Liver (tissue), 3 donors: Measurements from ENCODE around the gene TTLL5.
A peak's percentile ranks its signal among the peaks of the same experiment; 100 is the strongest.

ENCODE experiments used
- HNF4G ChIP-seq: IDR thresholded peaks from 2 replicates; pipeline ENCODE4 v1.6.1; 2016; ENCODE audit warnings: antibody characterized with exemption
- JUND ChIP-seq, 2 donors: IDR thresholded peaks; 2 replicates each; pipeline ENCODE4 v1.6.1; 2016; ENCODE audit warnings: antibody characterized with exemption in 2 of 2
- RAD21 ChIP-seq, 2 donors: IDR thresholded peaks; 2 replicates each; pipeline ENCODE4 v1.6.1; 2016; ENCODE audit warnings: antibody characterized with exemption in 2 of 2, mild to moderate bottlenecking in 2 of 2
- TAF1 ChIP-seq: conservative IDR thresholded peaks from 2 replicates; pipeline ENCODE4 v1.6.1; 2016; ENCODE audit warnings: antibody characterized with exemption, mild to moderate bottlenecking
- YY1 ChIP-seq: IDR thresholded peaks from 2 replicates; pipeline ENCODE4 v1.6.1; 2016; ENCODE audit warnings: antibody characterized with exemption, mild to moderate bottlenecking
- TF ChIP-seq, protein P1 (sequence below): IDR thresholded peaks from 2 replicates; pipeline ENCODE4 v1.6.1; 2016; ENCODE audit warnings: antibody characterized with exemption
- TF ChIP-seq, protein P2 (sequence below): fragments of 150-350 bp; IDR thresholded peaks from 2 replicates; pipeline ENCODE4 v1.5.1; 2017; ENCODE audit warnings: improper control_type of control experiment, low read depth, low read length; ENCODE audit not compliant: missing input control
- TF ChIP-seq, protein P3 (sequence below): IDR thresholded peaks from 2 replicates; pipeline ENCODE4 v1.6.1; 2016; ENCODE audit warnings: antibody characterized with exemption
- TF ChIP-seq, protein P4 (sequence below): IDR thresholded peaks from 2 replicates; pipeline ENCODE4 v1.6.1; 2016; ENCODE audit warnings: antibody characterized with exemption
- TF ChIP-seq, protein P5 (sequence below): IDR thresholded peaks from 2 replicates; pipeline ENCODE4 v1.6.1; 2016; ENCODE audit warnings: antibody characterized with exemption, mild to moderate bottlenecking
- donor health status: healthy.
- donor health status: healthy.

DNA sequence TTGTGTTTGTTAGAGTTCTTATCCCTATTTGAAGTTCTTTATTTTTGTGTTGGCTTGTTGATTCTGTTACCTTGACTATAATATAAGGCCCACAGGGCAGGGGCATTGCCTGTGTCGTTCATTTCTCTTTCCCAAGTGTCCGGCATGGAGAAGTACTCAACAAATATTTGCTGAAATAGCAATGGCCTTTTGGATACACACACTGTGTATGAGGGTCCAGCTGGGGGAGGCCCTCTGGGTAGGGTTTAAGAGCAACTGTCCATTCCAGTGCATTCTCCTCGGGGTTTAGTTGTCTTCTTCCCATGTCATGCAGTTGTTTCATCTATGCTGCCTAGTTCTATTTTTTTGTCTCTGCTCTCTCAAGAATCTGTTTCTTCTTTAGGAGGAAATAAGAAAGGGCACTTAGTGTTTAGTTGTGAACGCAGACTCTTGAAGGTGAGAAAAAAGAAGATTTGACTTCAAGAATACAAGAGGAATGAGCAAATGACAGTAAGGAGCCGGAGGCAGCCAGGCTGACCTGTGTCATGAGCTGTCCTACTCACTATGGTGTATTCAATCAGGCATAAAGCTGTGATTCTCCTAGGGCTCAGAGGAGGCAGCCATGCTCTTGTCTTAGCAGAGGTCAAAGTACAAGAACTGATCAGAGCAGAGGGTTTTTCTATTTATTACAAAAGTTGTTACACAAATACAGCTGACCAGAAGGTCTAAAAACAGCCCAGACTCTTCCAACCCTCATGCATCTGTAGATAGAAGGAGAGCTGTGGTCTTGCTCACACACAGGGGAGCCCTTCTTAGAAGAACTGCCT lies 10.6 kb upstream of the TTLL5 start:
- TF ChIP-seq, protein P1, sequence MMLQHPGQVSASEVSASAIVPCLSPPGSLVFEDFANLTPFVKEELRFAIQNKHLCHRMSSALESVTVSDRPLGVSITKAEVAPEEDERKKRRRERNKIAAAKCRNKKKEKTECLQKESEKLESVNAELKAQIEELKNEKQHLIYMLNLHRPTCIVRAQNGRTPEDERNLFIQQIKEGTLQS = no peak
- TF ChIP-seq, protein P2, sequence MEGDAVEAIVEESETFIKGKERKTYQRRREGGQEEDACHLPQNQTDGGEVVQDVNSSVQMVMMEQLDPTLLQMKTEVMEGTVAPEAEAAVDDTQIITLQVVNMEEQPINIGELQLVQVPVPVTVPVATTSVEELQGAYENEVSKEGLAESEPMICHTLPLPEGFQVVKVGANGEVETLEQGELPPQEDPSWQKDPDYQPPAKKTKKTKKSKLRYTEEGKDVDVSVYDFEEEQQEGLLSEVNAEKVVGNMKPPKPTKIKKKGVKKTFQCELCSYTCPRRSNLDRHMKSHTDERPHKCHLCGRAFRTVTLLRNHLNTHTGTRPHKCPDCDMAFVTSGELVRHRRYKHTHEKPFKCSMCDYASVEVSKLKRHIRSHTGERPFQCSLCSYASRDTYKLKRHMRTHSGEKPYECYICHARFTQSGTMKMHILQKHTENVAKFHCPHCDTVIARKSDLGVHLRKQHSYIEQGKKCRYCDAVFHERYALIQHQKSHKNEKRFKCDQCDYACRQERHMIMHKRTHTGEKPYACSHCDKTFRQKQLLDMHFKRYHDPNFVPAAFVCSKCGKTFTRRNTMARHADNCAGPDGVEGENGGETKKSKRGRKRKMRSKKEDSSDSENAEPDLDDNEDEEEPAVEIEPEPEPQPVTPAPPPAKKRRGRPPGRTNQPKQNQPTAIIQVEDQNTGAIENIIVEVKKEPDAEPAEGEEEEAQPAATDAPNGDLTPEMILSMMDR = no peak
- TF ChIP-seq YY1 (peak; percentile 84), RAD21 (IDR thresholded peaks at IDR 0.05) (peak in 1 of 2 donors; percentile 39), JUND (IDR thresholded peaks at IDR 0.05) (peak in 1 of 2 donors; percentile 32), TAF1 (peak; percentile 49), HNF4G (peak; percentile 69)
- TF ChIP-seq, protein P3, sequence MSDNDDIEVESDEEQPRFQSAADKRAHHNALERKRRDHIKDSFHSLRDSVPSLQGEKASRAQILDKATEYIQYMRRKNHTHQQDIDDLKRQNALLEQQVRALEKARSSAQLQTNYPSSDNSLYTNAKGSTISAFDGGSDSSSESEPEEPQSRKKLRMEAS = peak; percentile 41
- TF ChIP-seq, protein P4, sequence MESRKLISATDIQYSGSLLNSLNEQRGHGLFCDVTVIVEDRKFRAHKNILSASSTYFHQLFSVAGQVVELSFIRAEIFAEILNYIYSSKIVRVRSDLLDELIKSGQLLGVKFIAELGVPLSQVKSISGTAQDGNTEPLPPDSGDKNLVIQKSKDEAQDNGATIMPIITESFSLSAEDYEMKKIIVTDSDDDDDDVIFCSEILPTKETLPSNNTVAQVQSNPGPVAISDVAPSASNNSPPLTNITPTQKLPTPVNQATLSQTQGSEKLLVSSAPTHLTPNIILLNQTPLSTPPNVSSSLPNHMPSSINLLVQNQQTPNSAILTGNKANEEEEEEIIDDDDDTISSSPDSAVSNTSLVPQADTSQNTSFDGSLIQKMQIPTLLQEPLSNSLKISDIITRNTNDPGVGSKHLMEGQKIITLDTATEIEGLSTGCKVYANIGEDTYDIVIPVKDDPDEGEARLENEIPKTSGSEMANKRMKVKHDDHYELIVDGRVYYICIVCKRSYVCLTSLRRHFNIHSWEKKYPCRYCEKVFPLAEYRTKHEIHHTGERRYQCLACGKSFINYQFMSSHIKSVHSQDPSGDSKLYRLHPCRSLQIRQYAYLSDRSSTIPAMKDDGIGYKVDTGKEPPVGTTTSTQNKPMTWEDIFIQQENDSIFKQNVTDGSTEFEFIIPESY = peak; percentile 33
- TF ChIP-seq, protein P5, sequence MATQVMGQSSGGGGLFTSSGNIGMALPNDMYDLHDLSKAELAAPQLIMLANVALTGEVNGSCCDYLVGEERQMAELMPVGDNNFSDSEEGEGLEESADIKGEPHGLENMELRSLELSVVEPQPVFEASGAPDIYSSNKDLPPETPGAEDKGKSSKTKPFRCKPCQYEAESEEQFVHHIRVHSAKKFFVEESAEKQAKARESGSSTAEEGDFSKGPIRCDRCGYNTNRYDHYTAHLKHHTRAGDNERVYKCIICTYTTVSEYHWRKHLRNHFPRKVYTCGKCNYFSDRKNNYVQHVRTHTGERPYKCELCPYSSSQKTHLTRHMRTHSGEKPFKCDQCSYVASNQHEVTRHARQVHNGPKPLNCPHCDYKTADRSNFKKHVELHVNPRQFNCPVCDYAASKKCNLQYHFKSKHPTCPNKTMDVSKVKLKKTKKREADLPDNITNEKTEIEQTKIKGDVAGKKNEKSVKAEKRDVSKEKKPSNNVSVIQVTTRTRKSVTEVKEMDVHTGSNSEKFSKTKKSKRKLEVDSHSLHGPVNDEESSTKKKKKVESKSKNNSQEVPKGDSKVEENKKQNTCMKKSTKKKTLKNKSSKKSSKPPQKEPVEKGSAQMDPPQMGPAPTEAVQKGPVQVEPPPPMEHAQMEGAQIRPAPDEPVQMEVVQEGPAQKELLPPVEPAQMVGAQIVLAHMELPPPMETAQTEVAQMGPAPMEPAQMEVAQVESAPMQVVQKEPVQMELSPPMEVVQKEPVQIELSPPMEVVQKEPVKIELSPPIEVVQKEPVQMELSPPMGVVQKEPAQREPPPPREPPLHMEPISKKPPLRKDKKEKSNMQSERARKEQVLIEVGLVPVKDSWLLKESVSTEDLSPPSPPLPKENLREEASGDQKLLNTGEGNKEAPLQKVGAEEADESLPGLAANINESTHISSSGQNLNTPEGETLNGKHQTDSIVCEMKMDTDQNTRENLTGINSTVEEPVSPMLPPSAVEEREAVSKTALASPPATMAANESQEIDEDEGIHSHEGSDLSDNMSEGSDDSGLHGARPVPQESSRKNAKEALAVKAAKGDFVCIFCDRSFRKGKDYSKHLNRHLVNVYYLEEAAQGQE = peak; percentile 36
